Osteoblast (primary cell): Measurements from ENCODE around the gene LCN2. TPM values are rescaled to one million over a fixed set of nuclear protein-coding genes. Genes with fewer than 3 reads are reported as not detected.

Experiments
- DNase-seq: peaks from one replicate; pipeline ENCODE4 v3.0.0; 2011; ENCODE audit warnings: low spot score, mixed read lengths; ENCODE audit not compliant: insufficient read length; ENCODE audit errors: missing footprints
- H2AFZ ChIP-seq: 2 replicates; pipeline ENCODE4 v1.6.0; 2011; ENCODE audit warnings: mild to moderate bottlenecking, low read length
- H3K27ac ChIP-seq: 2 replicates; pipeline ENCODE4 v1.5.1; 2011; ENCODE audit warnings: mild to moderate bottlenecking, low read depth, low read length, moderate library complexity
- H3K27me3 ChIP-seq: 2 replicates; pipeline ENCODE4 v1.6.0; 2012; ENCODE audit warnings: mild to moderate bottlenecking, control low read depth, inconsistent platforms, low read length, moderate library complexity; ENCODE audit not compliant: insufficient read depth
- H3K36me3 ChIP-seq: 2 replicates; pipeline ENCODE4 v1.5.1; 2011; ENCODE audit warnings: mild to moderate bottlenecking, low read length, control low read depth, moderate library complexity; ENCODE audit not compliant: insufficient read depth
- H3K4me1 ChIP-seq: 2 replicates; pipeline ENCODE4 v1.5.1; 2011; ENCODE audit warnings: mild to moderate bottlenecking, low read length, control low read depth, moderate library complexity; ENCODE audit not compliant: insufficient read depth
- H3K4me2 ChIP-seq: 2 replicates; pipeline ENCODE4 v1.6.0; 2011; ENCODE audit warnings: mild to moderate bottlenecking, low read length; ENCODE audit not compliant: insufficient read depth
- H3K4me3 ChIP-seq: fragments of 200-600 bp; sonication (generic); 3 replicates; pipeline ENCODE4 v1.5.1; 2012; ENCODE audit warnings: mild to moderate bottlenecking, low read length, inconsistent platforms; ENCODE audit not compliant: insufficient read depth
- H3K79me2 ChIP-seq: 2 replicates; pipeline ENCODE4 v1.6.0; 2012; ENCODE audit warnings: mild to moderate bottlenecking, low read length, control low read depth, inconsistent platforms; ENCODE audit not compliant: insufficient read depth
- H3K9me3 ChIP-seq: 2 replicates; pipeline ENCODE4 v1.5.1; 2011; ENCODE audit warnings: low read depth, low read length, control low read depth
- H4K20me1 ChIP-seq: 2 replicates; pipeline ENCODE4 v1.6.0; 2012; ENCODE audit warnings: mild to moderate bottlenecking, low read length, control low read depth; ENCODE audit not compliant: insufficient read depth
- CTCF ChIP-seq: IDR thresholded peaks from 2 replicates; pipeline ENCODE4 v1.5.1; 2011; ENCODE audit warnings: mild to moderate bottlenecking, low read depth, low read length, moderate library complexity; ENCODE audit errors: extremely low read depth
- total RNA-seq: library from RNA; depleted of rRNA; stranded (reverse); fragments of >200 nt; gene quantifications from 2 replicates; pipeline ENCODE4 v1.2.3, GENCODE V29; 2012

Gene LCN2
- total RNA-seq, 1 donor, result not detected

DNA sequence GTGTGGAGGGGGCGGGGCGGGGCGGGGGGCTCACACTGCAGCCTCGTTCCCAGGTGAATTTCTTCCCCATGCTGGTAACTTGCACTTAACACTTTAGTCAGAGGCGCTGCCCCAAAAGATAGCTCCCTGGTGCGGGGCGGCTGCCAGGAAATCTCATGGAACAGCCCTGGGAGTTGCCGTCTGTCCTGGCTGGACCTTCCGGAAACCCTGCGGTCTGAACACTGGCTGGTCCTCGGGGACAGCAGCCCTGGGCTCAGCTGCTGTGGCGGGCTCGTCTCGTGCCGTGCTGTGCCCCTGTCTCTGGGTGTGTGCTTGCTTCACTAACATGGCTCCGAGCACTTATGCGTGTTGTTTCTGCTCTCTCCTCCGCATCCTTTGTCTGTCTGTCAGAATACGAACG lies 47.6 kb upstream of the LCN2 start:
- Histone ChIP-seq H3K4me3 (no peak overlapping the region), H3K27ac (no peak overlapping the region), H3K4me2 (no peak overlapping the region), H3K36me3 (peaks cover 55% of the 10 kb centered on the region), H3K79me2 (peaks cover 70% of the 10 kb centered on the region), H2AFZ (no peak overlapping the region), H3K27me3 (no peaks in the 10 kb centered on the region), H3K4me1 (peaks cover 26% of the 10 kb centered on the region), H3K9me3 (no peaks in the 10 kb centered on the region), H4K20me1 (peaks cover 5% of the 10 kb centered on the region)
- no peak for TF ChIP-seq CTCF
- DNase-seq, result peak; percentile 60

GRCh38 chr9:128102196-128102595 lies 47.1 kb upstream of the LCN2 start:
- peaks cover 59% of the 10 kb centered on the region for H3K36me3 ChIP-seq
- H4K20me1 ChIP-seq, result peaks cover 5% of the 10 kb centered on the region
- no peaks in the 10 kb centered on the region for H3K27me3 ChIP-seq
- no peak overlapping the region for H3K4me3 ChIP-seq
- H3K27ac ChIP-seq, result no peak overlapping the region
- DNase-seq, result peak; percentile 10
- H2AFZ ChIP-seq, result no peak overlapping the region
- H3K4me1 ChIP-seq, result peaks cover 26% of the 10 kb centered on the region
- no peaks in the 10 kb centered on the region for H3K9me3 ChIP-seq
- no peak overlapping the region for H3K4me2 ChIP-seq
- no peak for TF ChIP-seq CTCF
- peaks cover 65% of the 10 kb centered on the region for H3K79me2 ChIP-seq

- peaks cover 56% of the 10 kb centered on the region for H3K79me2 ChIP-seq
- no peak for TF ChIP-seq CTCF
Observed at GRCh38 chr9:128102861-128103588, 46.2 kb upstream of the LCN2 start.

DNA sequence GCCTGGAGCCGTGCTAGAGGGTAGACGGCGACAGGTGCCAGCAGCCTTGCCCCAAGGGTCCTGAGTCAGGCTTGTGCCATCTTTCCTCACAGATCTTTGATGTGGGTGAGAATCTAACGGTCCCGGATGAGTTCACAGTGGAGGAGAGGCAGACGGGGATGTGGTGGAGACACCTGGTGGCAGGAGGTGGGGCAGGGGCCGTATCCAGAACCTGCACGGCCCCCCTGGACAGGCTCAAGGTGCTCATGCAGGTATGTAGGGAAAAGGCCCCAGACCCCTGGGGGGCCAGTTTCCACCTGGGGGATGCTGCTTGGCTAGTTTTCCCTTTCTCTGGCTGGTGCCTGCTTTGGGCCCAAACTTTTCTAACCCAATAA lies 45.7 kb upstream of the LCN2 start:
- H3K4me1 ChIP-seq, result peaks cover 15% of the 10 kb centered on the region
- no peak overlapping the region for H3K4me2 ChIP-seq
- no peak for TF ChIP-seq CTCF
- H2AFZ ChIP-seq, result no peak overlapping the region
- peaks cover 73% of the 10 kb centered on the region for H3K36me3 ChIP-seq
- H3K9me3 ChIP-seq, result no peaks in the 10 kb centered on the region
- peaks cover 56% of the 10 kb centered on the region for H3K79me2 ChIP-seq
- H4K20me1 ChIP-seq, result peaks cover 5% of the 10 kb centered on the region
- H3K27ac ChIP-seq, result no peak overlapping the region
- peak; percentile 80 for DNase-seq
- H3K4me3 ChIP-seq, result no peak overlapping the region
- no peaks in the 10 kb centered on the region for H3K27me3 ChIP-seq

More at GRCh38 chr9:128102861-128103588, 46.2 kb upstream of the LCN2 start:
- peak; percentile 57 for DNase-seq
- Histone ChIP-seq H3K4me1 (peaks cover 19% of the 10 kb centered on the region), H3K27me3 (no peaks in the 10 kb centered on the region), H2AFZ (no peak overlapping the region), H3K27ac (no peak overlapping the region), H3K36me3 (peaks cover 68% of the 10 kb centered on the region), H4K20me1 (peaks cover 5% of the 10 kb centered on the region), H3K9me3 (no peaks in the 10 kb centered on the region), H3K4me3 (no peak overlapping the region), H3K4me2 (no peak overlapping the region)
